GM18867 (cell line): ENCODE measurements around the gene MAPKAPK3.

Experiments used
- ATAC-seq: cut with Tn5 transposase; IDR thresholded peaks from one replicate; pipeline ENCODE4 v1.9.1; 2021; ENCODE audit warnings: mild to moderate bottlenecking, moderate library complexity; ENCODE audit not compliant: unreplicated experiment

Gene MAPKAPK3

GRCh38 chr3:50617096-50617791, at the start of gene MAPKAPK3:
Gene MAPKAPK3, plus strand, starts transcription at chr3:50617151. Its CDS starts 415 bp downstream, at chr3:50617566.
- ATAC-seq: peak; percentile 15

- peak; percentile 78 for ATAC-seq
These were observed 49.4 kb upstream of the MAPKAPK3 start, which contains the start of gene C3orf18 for GRCh38 chr3:50567386-50568167. Gene C3orf18, minus strand, starts transcription at chr3:50567747. Its CDS starts 2,048 bp downstream, at chr3:50565699.

- peak; percentile 60 for ATAC-seq
These were observed 47.8 kb upstream of the MAPKAPK3 start, which contains the start of gene HEMK1 for GRCh38 chr3:50568947-50569749. Gene HEMK1, plus strand, starts transcription at chr3:50569522. Its CDS starts 1,583 bp downstream, at chr3:50571105.

DNA sequence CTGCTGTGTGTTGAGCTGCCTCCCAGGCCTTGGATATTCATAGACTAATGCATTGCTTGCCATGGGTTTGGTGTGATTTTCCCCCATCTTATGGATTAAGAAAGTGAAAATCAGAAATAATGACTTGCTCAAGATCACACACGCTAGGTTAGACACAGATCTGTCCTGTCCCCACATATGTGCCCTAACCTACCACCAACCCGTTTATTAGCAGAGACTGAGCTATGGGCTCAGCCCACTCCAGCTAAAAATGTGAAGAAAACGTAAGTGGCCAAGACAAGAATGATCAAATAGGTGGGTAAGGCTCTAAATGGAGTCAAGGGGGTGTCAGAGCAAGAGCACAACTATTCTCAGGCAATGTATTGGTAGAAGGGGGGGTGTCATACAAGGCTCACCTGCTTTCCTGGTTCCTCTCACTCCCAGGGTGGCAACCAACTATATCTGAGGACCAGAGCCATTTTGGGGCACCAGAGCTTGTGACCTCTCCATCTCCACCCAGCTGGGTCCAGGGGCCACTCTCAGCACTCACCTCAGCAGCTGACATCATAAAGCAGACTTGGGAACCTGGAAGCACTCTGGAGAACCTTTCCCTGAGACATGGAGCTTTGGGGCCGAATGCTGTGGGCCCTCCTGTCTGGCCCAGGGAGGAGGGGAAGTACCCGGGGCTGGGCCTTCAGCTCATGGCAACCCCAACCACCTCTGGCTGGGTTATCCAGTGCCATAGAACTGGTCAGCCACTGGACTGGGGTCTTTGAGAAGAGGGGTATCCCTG, 46.3 kb upstream of the MAPKAPK3 start:
- ATAC-seq: no peak

DNA sequence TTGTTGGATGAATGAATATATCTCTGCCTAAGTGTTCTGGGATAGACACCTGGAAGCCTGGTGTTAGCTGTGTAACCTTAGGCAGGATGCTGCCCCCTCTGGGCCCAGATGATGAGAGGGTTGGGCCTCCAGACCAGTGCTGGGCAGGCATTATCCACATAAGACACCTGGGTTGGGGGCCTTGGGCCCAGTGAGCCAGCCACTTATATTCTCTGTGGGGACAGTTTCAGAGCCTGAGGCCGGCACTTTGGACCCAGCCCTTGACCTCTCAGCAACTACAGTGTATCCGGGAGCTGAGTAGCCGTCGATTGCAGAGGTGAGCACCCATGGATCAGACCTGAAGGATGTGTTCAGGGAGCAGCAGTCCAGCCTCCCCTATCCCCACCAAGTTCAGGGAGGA, 45.5 kb upstream of the MAPKAPK3 start:
- no peak for ATAC-seq

GRCh38 chr3:50572158-50572557, 44.8 kb upstream of the MAPKAPK3 start:
- ATAC-seq: peak; percentile 27

DNA sequence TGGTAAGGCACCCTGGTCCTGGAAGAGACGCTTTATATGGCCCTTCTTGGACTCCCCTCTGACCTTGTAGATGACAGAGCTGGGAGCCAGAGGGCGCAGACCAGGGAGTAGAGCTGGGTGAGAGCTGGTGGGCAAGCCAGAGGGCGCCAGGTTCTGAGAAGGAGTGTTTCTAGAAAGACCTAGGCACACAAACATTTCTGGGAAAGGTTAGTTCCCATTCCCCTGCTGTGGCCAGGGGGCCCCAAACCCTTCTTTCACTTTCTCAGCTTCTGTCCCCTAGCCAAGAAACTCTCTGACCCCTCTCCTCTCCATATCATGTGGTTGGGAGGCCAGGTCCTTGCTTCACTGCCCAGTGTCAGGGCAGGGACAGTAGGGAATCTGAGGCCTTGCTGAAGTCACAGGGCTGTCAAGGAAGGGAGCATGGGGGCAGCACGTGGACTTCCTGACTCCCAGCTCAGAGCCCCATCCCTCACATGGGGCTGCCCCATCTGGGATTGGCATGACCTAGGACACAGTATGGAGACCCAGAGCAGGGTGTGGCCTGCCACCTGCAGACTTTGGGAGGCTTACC, 44.1 kb upstream of the MAPKAPK3 start:
- no peak for ATAC-seq

GRCh38 chr3:50573566-50574443, 43.1 kb upstream of the MAPKAPK3 start:
- no peak for ATAC-seq

DNA sequence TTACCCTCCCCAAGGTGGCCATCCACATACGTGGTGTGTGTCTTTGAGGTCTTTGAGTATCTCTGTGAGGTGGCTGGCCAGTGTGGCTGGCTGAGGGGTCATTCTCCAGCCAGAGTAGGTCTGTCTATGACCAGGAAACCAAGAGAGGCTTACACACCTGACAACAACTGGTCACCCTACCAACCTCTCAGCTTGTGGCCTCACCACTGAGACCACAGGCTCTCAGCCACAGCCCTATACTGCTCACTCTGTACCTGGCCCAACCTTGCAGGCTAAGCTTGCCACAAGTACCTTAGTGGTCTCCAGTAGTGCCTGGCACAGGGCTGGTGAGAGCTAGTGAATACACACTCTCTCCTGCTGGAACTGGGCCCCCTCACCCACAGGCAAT, 42.5 kb upstream of the MAPKAPK3 start:
- no peak for ATAC-seq

GRCh38 chr3:50575372-50575771, 41.6 kb upstream of the MAPKAPK3 start:
- ATAC-seq: no peak

GRCh38 chr3:50577348-50577747, 39.6 kb upstream of the MAPKAPK3 start:
- no peak for ATAC-seq

DNA sequence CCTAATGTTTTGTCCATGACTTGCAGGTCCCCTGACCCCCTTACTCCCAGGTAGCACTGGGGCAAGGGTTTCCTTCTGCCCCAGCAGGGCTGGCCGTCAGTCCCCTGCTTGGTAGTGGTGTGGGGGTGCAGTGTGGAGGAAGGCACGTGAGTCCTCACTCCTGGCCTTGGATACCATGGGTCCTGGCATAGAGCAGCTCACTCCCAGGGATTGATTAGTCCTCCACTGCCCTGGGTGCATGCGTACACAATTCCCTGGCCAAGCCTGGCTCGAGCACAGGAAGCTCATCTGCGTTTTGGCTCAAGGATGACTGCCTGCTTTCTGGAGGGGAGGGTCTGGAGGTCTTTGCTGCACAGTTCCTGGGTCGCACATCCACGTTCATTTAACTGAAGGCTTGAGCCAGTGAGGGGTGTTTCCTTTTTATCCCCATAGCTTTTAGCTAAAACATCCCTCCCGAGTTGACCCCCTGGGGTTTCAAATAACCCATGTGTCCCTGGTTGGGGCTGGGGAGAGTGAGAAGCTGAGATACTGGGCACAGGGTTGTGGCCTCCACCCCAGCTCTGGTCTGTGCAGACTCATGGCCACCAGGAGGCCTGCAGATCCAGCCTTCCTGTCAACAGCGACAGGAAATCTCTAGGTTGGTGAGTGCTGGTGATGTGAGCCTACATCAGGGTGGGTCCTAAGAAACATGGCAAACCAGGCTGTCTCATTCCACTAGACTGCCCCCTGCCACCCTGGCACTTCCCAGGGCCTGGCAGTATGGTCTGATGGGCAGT, 36.1 kb upstream of the MAPKAPK3 start:
- no peak for ATAC-seq

DNA sequence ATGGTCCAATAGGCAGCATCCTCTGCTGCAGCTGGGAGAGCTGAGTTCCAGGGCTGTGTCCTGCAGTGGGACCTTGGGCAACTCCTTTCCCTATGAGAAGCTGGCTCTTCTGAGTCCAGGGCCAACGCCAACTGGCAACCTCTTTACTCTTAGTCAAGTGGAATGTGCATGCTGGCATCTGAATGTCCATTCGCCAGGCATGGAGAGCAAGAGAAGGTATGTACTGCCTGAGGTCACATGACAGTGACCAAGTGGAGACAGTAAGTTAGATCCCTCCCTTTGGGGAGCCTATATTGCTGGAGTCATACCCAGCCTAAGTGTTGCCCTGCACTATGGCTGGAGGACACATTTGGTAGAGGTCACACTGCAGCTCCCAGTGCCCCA, 35.5 kb upstream of the MAPKAPK3 start:
- no peak for ATAC-seq

DNA sequence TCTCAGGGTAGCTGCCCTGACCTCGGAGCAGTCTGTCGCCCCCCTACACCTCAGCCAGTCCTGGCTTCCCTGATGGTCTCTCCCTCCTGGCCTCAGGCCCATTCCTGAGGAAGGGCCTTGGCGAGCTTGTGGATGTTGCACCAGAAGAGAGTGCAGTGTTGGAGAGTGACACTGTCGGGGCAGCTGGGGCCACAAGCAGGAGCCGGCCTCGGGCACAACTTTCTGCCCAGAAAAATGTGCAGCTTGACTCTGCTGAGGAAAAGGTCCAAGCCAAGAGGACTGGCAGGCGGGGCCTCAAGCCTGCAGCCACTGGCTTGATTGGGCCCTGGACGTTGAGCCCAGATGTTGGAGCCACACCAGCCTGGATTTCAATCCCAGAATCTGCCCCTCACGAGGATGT, 34.9 kb upstream of the MAPKAPK3 start:
- ATAC-seq: no peak

- no peak for ATAC-seq
These were observed 33.1 kb upstream of the MAPKAPK3 start for GRCh38 chr3:50583897-50584296.

DNA sequence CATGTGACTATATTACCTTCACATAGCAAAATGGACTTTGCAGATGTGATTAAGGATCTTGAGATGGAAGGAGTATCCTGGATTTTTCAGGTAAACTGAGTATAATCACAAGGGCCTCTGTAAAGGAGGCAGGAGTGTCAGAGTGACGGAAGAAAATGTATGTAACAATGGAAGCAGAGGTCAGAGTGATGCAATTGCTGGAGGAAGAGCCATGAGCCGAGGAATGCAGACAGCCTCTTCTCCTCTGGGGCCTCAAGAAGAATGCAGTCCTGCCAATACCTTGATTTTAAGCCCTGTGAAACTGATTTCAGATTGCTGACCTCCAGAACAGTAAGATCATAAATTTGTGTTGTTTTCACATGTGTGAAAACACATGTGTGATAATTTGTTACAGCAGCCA, 32.6 kb upstream of the MAPKAPK3 start:
- ATAC-seq: no peak

DNA sequence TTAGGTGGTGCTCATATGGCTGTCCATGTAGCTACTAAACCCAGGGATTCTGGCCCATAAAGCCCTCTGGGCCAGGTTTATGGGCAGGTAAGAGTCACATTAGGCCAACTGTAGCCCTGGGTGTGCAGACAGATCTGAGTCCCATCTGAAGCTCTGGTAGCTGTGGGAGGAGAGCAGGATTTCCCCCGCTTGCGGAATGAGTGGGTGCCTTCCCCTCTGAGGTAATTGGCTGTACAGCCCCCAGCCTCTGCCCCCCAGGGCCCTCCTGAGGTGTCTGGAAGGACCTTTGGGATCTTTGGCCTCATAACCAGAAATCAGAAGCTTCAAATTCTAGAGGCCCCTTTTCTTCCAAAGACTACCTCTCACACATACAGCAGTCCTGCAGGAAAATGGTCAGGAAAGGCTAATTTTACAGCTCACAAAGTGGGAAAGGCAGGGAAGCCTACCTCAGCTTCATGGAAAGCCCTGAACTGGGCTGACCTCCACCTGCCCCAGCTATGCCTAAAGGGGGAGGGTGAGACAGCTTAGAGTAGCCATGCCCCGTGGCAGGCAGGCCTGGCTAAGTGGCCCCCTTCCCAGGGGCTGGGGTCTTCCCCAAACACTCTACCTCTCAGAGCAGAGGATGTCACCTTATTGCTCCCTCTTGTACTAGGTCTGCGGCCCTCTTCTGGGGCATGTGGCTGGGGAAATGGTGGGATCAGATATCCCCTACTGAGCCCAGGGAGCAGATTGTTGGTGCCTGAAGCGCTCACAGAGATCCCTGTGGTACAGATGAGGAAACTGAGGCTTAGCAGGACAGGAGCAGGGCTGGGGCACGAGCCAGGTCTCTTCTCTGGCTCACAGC, 30.8 kb upstream of the MAPKAPK3 start:
- ATAC-seq: no peak

GRCh38 chr3:50586763-50587070, 30.2 kb upstream of the MAPKAPK3 start:
- no peak for ATAC-seq
